Tibial artery (tissue), 4 donors: ENCODE results near the gene RPS18.

Experiments used
- DNase-seq, 2 donors: peaks; one replicate each; pipeline ENCODE4 v3.0.0-alpha.2; 2019
- H3K27ac ChIP-seq, 2 donors: fragments of 200-600 bp; sonication (generic) in 1 of 2; 1 replicate in 1 of 2; 2 replicates in 1 of 2; pipeline ENCODE4 v1.5.1; 2018 to 2019; ENCODE audit warnings: mild to moderate bottlenecking in 1 of 2
- H3K27me3 ChIP-seq, 2 donors: fragments of 200-600 bp; sonication (generic) in 1 of 2; one replicate each; pipeline versions ENCODE4 v1.5.1 to v1.6.0; 2016 to 2019
- H3K36me3 ChIP-seq, 3 donors: fragments of 200-600 bp; sonication (generic) in 2 of 3; one replicate each; pipeline ENCODE4 v1.5.1; 2016 to 2019; ENCODE audit warnings: mild to moderate bottlenecking in 2 of 3
- H3K4me1 ChIP-seq, 4 donors: fragments of 200-600 bp; sonication (generic) in 2 of 4; 1 replicate in 3 of 4; 2 replicates in 1 of 4; pipeline ENCODE4 v1.5.1; 2016 to 2019
- H3K4me3 ChIP-seq, 2 donors: fragments of 200-600 bp; sonication (generic) in 1 of 2; 1 replicate in 1 of 2; 2 replicates in 1 of 2; pipeline ENCODE4 v1.5.1; 2018 to 2019; ENCODE audit warnings: mild to moderate bottlenecking in 2 of 2
- H3K9me3 ChIP-seq, 3 donors: fragments of 200-600 bp; sonication (generic) in 1 of 3; one replicate each; pipeline ENCODE4 v1.5.1; 2016 to 2019
- intact Hi-C: fragments of 100-400 bp; cut with DNase I; formaldehyde crosslinking; loops from one replicate; pipeline ENCODE4 v1.15.0; 2023; ENCODE audit warnings: low total_unique reads
- TF ChIP-seq, protein P1 (sequence below), 2 experiments: fragments of 200-600 bp in 1 of 2; fragments of 450-650 bp in 1 of 2; IDR thresholded peaks; one replicate each; pipeline ENCODE4 v1.5.1; 2017 to 2019; ENCODE audit warnings: antibody characterized with exemption in 2 of 2, mild to moderate bottlenecking in 1 of 2, moderate library complexity in 1 of 2

Gene RPS18

DNA sequence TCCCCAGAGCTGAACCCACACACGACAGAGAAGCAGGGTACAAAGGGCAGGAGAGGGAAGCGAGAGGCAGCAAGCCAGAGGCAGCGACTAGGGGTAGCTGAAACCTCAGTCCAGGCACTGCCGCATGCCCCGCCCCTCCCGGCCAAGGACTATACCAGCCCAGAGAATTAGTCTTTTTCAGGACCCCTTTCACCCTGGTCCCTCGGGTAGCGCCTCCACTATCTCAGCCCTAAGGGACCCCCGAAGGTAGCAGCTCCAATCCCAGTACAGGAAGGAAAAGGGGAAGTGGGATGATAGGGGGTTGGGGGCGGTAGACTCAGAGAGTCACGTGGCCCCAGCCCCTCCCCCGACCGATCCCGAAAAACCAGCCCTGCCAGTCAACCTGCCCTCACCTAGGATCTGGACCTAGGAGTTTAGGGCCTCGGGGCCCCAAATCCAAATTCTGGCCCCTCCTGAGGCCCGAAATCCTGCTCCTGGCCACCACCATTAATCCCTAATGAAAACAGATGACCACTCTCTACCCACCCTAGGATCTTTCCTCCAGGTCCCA lies 25.6 kb downstream of the RPS18 start:
- H3K9me3 ChIP-seq, result no peaks in the 10 kb centered on the region
- peak in 1 of 2 donors; percentile 76 for DNase-seq
- peaks cover 7 to 50% (median 36%) of the 10 kb centered on the region in 3 donors for H3K36me3 ChIP-seq
- peak overlapping the region; percentile 76 to 79 for H3K4me3 ChIP-seq
- intact Hi-C loops, result loop anchor here (10.0 kb wide), 1 partner anchor 117 kb away; the partner anchor contains the start of genes CUTA and PHF1
- H3K4me1 ChIP-seq, result peaks cover 0 to 42% (median 24%) of the 10 kb centered on the region in 4 donors
- TF ChIP-seq, protein P1, sequence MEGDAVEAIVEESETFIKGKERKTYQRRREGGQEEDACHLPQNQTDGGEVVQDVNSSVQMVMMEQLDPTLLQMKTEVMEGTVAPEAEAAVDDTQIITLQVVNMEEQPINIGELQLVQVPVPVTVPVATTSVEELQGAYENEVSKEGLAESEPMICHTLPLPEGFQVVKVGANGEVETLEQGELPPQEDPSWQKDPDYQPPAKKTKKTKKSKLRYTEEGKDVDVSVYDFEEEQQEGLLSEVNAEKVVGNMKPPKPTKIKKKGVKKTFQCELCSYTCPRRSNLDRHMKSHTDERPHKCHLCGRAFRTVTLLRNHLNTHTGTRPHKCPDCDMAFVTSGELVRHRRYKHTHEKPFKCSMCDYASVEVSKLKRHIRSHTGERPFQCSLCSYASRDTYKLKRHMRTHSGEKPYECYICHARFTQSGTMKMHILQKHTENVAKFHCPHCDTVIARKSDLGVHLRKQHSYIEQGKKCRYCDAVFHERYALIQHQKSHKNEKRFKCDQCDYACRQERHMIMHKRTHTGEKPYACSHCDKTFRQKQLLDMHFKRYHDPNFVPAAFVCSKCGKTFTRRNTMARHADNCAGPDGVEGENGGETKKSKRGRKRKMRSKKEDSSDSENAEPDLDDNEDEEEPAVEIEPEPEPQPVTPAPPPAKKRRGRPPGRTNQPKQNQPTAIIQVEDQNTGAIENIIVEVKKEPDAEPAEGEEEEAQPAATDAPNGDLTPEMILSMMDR (IDR thresholded peaks at IDR 0.05), result no peak
- H3K27me3 ChIP-seq, result no peaks in the 10 kb centered on the region
- peak overlapping the region; percentile 94 to 97 for H3K27ac ChIP-seq

DNA sequence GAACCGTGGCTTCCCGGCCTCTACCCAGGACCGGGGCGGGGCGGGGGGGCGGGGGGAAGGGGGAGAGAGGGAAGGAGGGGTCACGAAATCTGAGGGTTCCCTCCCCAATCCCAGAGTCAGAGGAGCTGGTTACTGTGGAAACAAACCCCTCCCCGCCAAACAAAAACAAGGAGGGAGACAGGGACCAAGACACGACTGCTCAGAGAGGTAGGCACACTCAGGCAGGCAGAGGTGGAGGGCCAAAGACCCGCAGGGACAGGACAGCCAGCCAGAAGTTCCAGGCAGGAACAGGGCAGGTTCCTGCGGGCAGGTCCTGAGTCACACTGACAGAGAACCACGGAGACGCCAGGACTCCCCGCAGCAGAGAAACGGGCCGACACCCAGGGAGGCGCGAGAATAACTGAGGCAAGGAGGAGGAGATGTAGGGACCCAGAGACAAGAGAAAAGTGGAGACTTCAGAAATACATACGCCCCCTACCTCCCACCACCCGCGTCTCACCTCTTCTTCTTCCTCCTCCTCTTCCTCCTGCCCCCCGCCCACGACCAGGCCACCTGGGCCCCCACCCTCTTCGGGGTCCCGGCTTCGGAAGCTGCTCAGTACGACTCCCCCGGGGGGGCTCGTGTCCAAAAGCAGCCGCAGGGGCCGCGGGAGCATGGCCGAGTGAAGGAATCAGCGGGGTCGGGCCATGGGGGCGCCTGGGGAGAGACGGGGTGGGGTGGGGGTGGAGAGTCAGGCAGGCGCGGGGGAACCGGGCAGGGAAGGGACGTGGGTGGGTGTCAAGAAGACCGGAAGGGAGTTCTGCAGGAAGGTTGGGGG lies 26.3 kb downstream of the RPS18 start:
- intact Hi-C loops, result loop anchor here (10.0 kb wide), 1 partner anchor 117 kb away; the partner anchor contains the start of genes CUTA and PHF1

DNA sequence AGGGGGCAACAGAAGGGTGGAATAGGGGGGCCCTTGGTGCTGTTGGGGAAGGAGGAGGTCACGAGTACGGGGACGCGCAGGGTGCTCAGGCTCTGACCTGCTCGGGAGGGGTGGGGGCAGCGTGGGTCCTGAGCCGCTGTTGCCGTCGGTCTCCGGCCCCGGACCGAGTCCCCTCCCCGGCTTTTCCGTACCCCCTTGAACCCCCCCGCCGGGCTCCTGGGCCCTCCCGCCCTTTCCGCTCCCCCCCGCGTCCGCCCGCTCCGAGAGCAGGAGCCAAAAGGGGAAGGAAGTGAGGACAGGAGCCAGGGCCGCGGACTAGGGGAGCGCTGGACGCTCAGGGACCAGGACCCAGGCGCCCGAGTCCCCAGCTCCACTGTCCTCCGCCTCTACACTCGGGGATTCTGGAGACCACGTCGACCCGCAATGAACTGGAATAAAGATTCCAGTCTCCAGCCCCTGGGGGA lies 26.9 kb downstream of the RPS18 start, which contains the start of gene RGL2:
TSS of gene RGL2 (minus strand) at position 170 of the 464 bp plus-strand sequence. CDS start 332 bp downstream, outside the sequence.
- Histone ChIP-seq H3K36me3 (peaks cover 6 to 50% (median 30%) of the 10 kb centered on the region in 3 donors), H3K27ac (peak within 1 kb of the TSS; percentile 94 to 97), H3K4me3 (peak within 1 kb of the TSS; percentile 76 to 79), H3K4me1 (peaks cover 0 to 42% (median 24%) of the 10 kb centered on the region in 4 donors), H3K27me3 (no peaks in the 10 kb centered on the region), H3K9me3 (no peaks in the 10 kb centered on the region)
- peak; percentile 88 to 95 for DNase-seq
- intact Hi-C loops, result loop anchor here (10.0 kb wide), 1 partner anchor 116 kb away; the partner anchor contains the start of genes CUTA and PHF1
- TF ChIP-seq, protein P1 (IDR thresholded peaks at IDR 0.05), result no peak

More for the DNA sequence above, 26.3 kb downstream of the RPS18 start:
- Histone ChIP-seq H3K9me3 (no peaks in the 10 kb centered on the region), H3K27me3 (no peaks in the 10 kb centered on the region), H3K4me3 (peak overlapping the region; percentile 76 to 79), H3K4me1 (peaks cover 0 to 42% (median 24%) of the 10 kb centered on the region in 4 donors), H3K27ac (peak overlapping the region; percentile 94 to 97), H3K36me3 (peaks cover 7 to 50% (median 33%) of the 10 kb centered on the region in 3 donors)
- DNase-seq, result peak; percentile 85 to 88
- TF ChIP-seq, protein P1 (IDR thresholded peaks at IDR 0.05), result no peak

DNA sequence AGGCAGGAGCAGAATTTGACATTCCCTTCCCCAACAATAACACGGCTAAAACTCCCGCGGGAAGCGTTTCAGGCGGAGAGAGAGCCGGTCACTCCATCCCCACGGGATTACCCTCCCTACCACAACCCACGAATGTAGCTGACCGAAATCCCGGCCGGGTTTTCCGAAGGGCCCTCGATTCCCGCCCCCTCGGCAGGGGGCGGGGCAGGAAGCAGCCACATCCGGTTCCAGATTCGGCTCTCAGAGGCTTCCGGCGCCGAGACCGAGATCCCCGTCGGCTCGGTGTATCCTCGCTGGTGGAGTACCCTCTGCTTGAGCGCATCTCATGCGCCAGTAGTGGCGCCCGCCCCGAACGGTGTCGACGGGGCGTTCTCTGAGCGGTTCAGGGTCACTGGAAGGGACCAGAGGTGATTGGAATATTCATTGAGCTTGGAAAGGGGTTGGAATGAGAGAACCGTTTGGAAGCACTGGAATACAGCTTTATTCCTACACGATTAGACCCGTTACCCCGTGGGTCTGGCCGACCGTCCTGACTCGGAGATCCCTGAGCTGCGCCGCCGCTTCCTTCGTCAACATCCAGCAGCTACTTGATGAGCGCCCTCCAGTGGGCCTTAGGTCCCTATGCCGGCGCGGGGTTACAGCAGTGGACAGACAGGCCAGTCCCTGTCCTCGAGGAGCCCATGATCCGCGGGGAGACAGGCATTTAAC lies 27.5 kb downstream of the RPS18 start:
- intact Hi-C loops, result loop anchor here (10.0 kb wide), 1 partner anchor 115 kb away; the partner anchor contains the start of genes CUTA and PHF1
- Histone ChIP-seq H3K36me3 (peaks cover 11 to 50% (median 33%) of the 10 kb centered on the region in 3 donors), H3K27ac (peak overlapping the region; percentile 94 to 97), H3K9me3 (no peaks in the 10 kb centered on the region), H3K27me3 (no peaks in the 10 kb centered on the region), H3K4me3 (peak overlapping the region; percentile 76 to 79), H3K4me1 (peaks cover 0 to 42% (median 24%) of the 10 kb centered on the region in 4 donors)
- TF ChIP-seq, protein P1 (IDR thresholded peaks at IDR 0.05), result peak; percentile 65 to 68
- peak; percentile 89 to 96 for DNase-seq

DNA sequence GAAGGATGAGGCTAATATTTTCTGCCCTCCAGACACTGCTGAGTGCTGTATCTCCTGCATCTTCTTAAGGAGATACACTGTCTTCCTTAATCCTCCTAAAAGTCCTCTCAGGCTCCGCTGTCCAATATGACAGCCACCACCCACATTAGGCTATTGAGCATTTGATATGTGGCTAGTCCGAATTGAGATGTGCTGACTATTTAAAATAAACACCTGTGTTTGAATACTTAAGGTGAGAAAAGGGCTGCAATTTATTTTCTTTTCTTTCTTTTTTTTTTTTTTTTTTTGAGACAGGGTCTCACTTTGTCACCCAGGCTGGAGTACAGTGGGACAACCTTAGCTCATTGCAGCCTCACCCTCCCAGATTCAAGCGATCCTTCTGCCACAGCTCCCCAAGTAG lies 30.0 kb downstream of the RPS18 start:
- peaks cover 0 to 36% (median 23%) of the 10 kb centered on the region in 4 donors for H3K4me1 ChIP-seq
- TF ChIP-seq, protein P1 (IDR thresholded peaks at IDR 0.05), result no peak
- no peak for DNase-seq

More for the DNA sequence above, 30.0 kb downstream of the RPS18 start:
- Histone ChIP-seq H3K36me3 (peaks cover 13 to 44% (median 16%) of the 10 kb centered on the region in 3 donors), H3K27ac (no peak overlapping the region), H3K9me3 (no peaks in the 10 kb centered on the region), H3K27me3 (no peaks in the 10 kb centered on the region), H3K4me3 (no peak overlapping the region)
- intact Hi-C loops, result no loop called here
